Measurements from ENCODE around the gene C10orf90. TPM values are rescaled to one million over a fixed set of nuclear protein-coding genes. Genes with fewer than 3 reads are reported as not detected.

C10orf90 gene, protein sequence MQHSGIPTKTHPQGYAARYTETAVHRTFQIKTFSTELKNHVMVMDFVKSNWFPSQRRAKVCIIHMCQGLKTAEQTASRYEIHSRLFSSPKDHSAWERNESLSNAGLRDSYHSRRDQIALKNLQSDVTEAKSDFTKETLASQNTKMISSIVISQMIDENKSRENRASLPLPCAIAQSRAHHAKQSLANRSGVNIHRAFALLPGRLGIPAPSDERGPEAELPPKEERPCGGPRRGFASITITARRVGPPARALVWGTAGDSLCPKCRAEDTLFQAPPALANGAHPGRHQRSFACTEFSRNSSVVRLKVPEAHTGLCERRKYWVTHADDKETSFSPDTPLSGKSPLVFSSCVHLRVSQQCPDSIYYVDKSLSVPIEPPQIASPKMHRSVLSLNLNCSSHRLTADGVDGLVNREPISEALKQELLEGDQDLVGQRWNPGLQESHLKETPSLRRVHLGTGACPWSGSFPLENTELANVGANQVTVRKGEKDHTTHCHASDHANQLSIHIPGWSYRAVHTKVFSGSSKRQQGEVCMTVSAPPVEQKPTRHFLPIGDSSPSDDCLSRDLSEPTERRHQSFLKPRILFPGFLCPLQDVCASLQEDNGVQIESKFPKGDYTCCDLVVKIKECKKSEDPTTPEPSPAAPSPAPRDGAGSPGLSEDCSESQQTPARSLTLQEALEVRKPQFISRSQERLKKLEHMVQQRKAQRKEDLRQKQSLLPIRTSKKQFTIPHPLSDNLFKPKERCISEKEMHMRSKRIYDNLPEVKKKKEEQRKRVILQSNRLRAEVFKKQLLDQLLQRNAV
- total RNA-seq: under 0.01 TPM

GRCh38 chr10:126670056-126670894, at the start of gene C10orf90:
Gene C10orf90 (minus strand): TSS chr10:126670693. CDS start chr10:126670480, 213 bp downstream.
- Histone ChIP-seq H3K27ac (ENCODE audit: low read depth, low read length) (no peak within 1 kb of the TSS), H3K4me1 (ENCODE audit: control insufficient read depth in 3 of 3, insufficient read depth in 3 of 3, low read length in 3 of 3) (peaks cover 0 to 3% (median 0%) of the 10 kb centered on the region in 3 donors), H3K9me3 (ENCODE audit: control insufficient read depth in 3 of 3, low read length in 3 of 3) (no peaks in the 10 kb centered on the region), H3K27me3 (ENCODE audit: control insufficient read depth in 3 of 3, insufficient read depth in 3 of 3, low read length in 3 of 3) (peaks cover 0 to 8% (median 0%) of the 10 kb centered on the region in 3 donors), H3K36me3 (ENCODE audit: control insufficient read depth in 3 of 3, insufficient read depth in 3 of 3, low read length in 3 of 3) (no peaks in the 10 kb centered on the region), H3K4me3 (ENCODE audit: low read length in 3 of 3) (no peak within 1 kb of the TSS), H3K9ac (ENCODE audit: low read depth in 1 of 3, low read length in 3 of 3) (no peak within 1 kb of the TSS)

GRCh38 chr10:126716366-126716765, 45.9 kb upstream of the C10orf90 start:
- Histone ChIP-seq H3K9me3 (ENCODE audit: control insufficient read depth in 3 of 3, low read length in 3 of 3) (no peaks in the 10 kb centered on the region), H3K27ac (ENCODE audit: low read depth, low read length) (no peak overlapping the region), H3K9ac (ENCODE audit: low read depth in 1 of 3, low read length in 3 of 3) (no peak overlapping the region), H3K36me3 (ENCODE audit: control insufficient read depth in 3 of 3, insufficient read depth in 3 of 3, low read length in 3 of 3) (no peaks in the 10 kb centered on the region), H3K27me3 (ENCODE audit: control insufficient read depth in 3 of 3, insufficient read depth in 3 of 3, low read length in 3 of 3) (peaks cover 0 to 2% (median 0%) of the 10 kb centered on the region in 3 donors), H3K4me3 (ENCODE audit: low read length in 3 of 3) (no peak overlapping the region), H3K4me1 (ENCODE audit: control insufficient read depth in 3 of 3, insufficient read depth in 3 of 3, low read length in 3 of 3) (no peaks in the 10 kb centered on the region)

DNA sequence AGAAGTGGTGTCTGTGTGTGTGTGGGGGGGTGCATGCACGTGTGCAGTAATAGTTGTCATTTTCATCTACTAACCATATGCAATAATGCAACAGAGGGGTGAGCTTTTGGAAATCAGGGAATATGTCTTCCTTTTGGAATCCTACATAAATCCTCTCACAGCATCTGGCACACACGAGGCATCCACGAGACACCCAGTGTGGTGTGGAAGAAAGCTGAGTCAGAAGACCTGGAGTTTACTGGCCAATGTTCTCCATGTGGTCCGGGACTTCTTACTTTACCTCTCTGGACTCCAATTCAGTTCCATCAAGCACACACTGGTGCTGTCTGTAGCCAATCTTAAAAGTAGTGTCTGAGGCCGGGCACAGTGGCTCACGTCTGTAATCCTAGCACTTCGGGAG, 43.1 kb upstream of the C10orf90 start:
- Histone ChIP-seq H3K9me3 (ENCODE audit: control insufficient read depth in 3 of 3, low read length in 3 of 3) (no peaks in the 10 kb centered on the region), H3K27me3 (ENCODE audit: control insufficient read depth in 3 of 3, insufficient read depth in 3 of 3, low read length in 3 of 3) (peaks cover 0 to under 1% (median 0%) of the 10 kb centered on the region in 3 donors), H3K4me3 (ENCODE audit: low read length in 3 of 3) (no peak overlapping the region), H3K27ac (ENCODE audit: low read depth, low read length) (no peak overlapping the region), H3K36me3 (ENCODE audit: control insufficient read depth in 3 of 3, insufficient read depth in 3 of 3, low read length in 3 of 3) (no peaks in the 10 kb centered on the region), H3K9ac (ENCODE audit: low read depth in 1 of 3, low read length in 3 of 3) (no peak overlapping the region), H3K4me1 (ENCODE audit: control insufficient read depth in 3 of 3, insufficient read depth in 3 of 3, low read length in 3 of 3) (no peaks in the 10 kb centered on the region)

DNA sequence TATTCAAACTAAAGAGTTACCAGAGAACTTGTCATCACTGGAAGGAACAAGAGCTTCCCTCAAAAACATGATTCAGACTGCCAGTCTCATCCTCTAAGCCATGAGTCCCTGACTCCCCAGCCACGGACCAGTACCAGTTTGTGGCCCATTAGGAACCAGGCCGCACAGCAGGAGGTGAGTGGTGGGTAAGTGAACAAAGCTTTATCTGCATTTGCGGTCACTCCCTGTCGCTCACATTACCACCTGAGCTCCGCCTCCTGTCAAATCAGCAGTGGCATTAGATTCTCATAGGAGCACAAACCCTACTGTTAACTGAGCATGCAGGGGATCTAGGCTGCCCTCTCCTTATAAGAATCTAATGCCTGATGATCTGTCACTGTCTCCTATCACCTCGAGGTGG, 42.2 kb upstream of the C10orf90 start:
- H3K27me3 ChIP-seq (ENCODE audit: control insufficient read depth in 3 of 3, insufficient read depth in 3 of 3, low read length in 3 of 3): no peaks in the 10 kb centered on the region
- no peaks in the 10 kb centered on the region for H3K9me3 ChIP-seq (ENCODE audit: control insufficient read depth in 3 of 3, low read length in 3 of 3)

DNA sequence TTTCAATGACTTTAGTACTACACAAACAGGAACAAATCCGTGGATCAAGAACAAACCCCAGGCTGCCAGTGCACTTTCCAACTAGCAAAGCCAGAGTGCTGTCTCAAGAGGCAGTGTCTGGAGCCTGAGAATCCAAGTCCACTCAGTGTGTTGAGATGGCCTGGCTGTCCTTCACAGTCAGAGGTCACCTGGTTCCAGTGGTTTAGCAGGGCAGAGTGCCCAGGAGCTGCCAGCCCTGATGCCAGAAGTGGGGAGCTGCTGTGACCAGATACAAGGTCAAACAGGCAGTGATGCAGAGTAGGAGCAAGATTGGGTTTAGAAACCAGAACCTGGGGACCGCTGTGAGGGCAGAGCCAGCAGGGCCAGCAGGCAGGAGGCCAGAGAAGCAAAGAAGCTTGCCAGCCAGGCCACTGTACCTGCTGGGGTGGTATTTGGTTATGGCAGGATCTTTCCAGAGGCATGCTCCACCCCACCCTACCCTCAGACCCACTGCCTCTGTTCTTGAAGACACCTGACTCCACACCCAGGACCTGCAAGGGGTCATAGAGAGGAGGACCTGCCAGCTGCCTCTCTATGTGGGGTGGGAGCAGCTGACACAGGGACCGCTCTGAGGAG, 35.6 kb upstream of the C10orf90 start:
- H3K4me3 ChIP-seq (ENCODE audit: low read length in 3 of 3): no peak overlapping the region
- no peaks in the 10 kb centered on the region for H3K4me1 ChIP-seq (ENCODE audit: control insufficient read depth in 3 of 3, insufficient read depth in 3 of 3, low read length in 3 of 3)
- H3K9ac ChIP-seq (ENCODE audit: low read depth in 1 of 3, low read length in 3 of 3): no peak overlapping the region
- no peaks in the 10 kb centered on the region for H3K9me3 ChIP-seq (ENCODE audit: control insufficient read depth in 3 of 3, low read length in 3 of 3)
- H3K36me3 ChIP-seq (ENCODE audit: control insufficient read depth in 3 of 3, insufficient read depth in 3 of 3, low read length in 3 of 3): no peaks in the 10 kb centered on the region
- H3K27ac ChIP-seq (ENCODE audit: low read depth, low read length): no peak overlapping the region
- peaks cover 0 to 4% (median 0%) of the 10 kb centered on the region in 3 donors for H3K27me3 ChIP-seq (ENCODE audit: control insufficient read depth in 3 of 3, insufficient read depth in 3 of 3, low read length in 3 of 3)

More for the DNA sequence above, 42.2 kb upstream of the C10orf90 start:
- no peak overlapping the region for H3K9ac ChIP-seq (ENCODE audit: low read depth in 1 of 3, low read length in 3 of 3)
- no peak overlapping the region for H3K27ac ChIP-seq (ENCODE audit: low read depth, low read length)
- no peaks in the 10 kb centered on the region for H3K36me3 ChIP-seq (ENCODE audit: control insufficient read depth in 3 of 3, insufficient read depth in 3 of 3, low read length in 3 of 3)
- H3K4me1 ChIP-seq (ENCODE audit: control insufficient read depth in 3 of 3, insufficient read depth in 3 of 3, low read length in 3 of 3): no peaks in the 10 kb centered on the region
- no peak overlapping the region for H3K4me3 ChIP-seq (ENCODE audit: low read length in 3 of 3)

DNA sequence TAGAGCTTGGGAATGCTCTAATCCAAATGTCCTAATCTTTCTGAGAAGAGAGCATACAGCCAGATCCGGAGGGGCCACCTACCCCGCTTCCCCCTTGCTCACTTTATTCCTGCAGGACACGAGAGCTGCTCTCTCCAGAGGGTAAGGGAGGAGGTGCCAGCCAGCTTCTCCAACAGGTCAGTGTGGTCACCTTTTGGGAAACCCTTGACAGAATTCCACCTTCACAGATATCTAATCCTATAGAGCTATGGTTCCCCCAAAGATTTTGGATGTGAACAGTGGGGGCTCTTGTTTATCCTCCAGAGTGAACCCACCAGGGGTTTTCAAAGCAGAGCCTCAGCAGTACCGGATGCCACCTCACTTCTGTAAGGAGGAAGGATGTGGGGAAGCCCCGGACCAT, 34.6 kb upstream of the C10orf90 start:
- Histone ChIP-seq H3K27ac (ENCODE audit: low read depth, low read length) (no peak overlapping the region), H3K9me3 (ENCODE audit: control insufficient read depth in 3 of 3, low read length in 3 of 3) (no peaks in the 10 kb centered on the region), H3K27me3 (ENCODE audit: control insufficient read depth in 3 of 3, insufficient read depth in 3 of 3, low read length in 3 of 3) (peaks cover 0 to 4% (median 0%) of the 10 kb centered on the region in 3 donors), H3K36me3 (ENCODE audit: control insufficient read depth in 3 of 3, insufficient read depth in 3 of 3, low read length in 3 of 3) (no peaks in the 10 kb centered on the region), H3K4me1 (ENCODE audit: control insufficient read depth in 3 of 3, insufficient read depth in 3 of 3, low read length in 3 of 3) (no peaks in the 10 kb centered on the region), H3K9ac (ENCODE audit: low read depth in 1 of 3, low read length in 3 of 3) (no peak overlapping the region), H3K4me3 (ENCODE audit: low read length in 3 of 3) (no peak overlapping the region)

- Histone ChIP-seq H3K4me3 (ENCODE audit: low read length in 3 of 3) (no peak overlapping the region), H3K9ac (ENCODE audit: low read depth in 1 of 3, low read length in 3 of 3) (no peak overlapping the region), H3K9me3 (ENCODE audit: control insufficient read depth in 3 of 3, low read length in 3 of 3) (no peaks in the 10 kb centered on the region), H3K27ac (ENCODE audit: low read depth, low read length) (no peak overlapping the region), H3K4me1 (ENCODE audit: control insufficient read depth in 3 of 3, insufficient read depth in 3 of 3, low read length in 3 of 3) (no peaks in the 10 kb centered on the region), H3K27me3 (ENCODE audit: control insufficient read depth in 3 of 3, insufficient read depth in 3 of 3, low read length in 3 of 3) (peaks cover 0 to 4% (median 0%) of the 10 kb centered on the region in 3 donors), H3K36me3 (ENCODE audit: control insufficient read depth in 3 of 3, insufficient read depth in 3 of 3, low read length in 3 of 3) (no peaks in the 10 kb centered on the region)
These were observed 34.2 kb upstream of the C10orf90 start for GRCh38 chr10:126704649-126705048.

DNA sequence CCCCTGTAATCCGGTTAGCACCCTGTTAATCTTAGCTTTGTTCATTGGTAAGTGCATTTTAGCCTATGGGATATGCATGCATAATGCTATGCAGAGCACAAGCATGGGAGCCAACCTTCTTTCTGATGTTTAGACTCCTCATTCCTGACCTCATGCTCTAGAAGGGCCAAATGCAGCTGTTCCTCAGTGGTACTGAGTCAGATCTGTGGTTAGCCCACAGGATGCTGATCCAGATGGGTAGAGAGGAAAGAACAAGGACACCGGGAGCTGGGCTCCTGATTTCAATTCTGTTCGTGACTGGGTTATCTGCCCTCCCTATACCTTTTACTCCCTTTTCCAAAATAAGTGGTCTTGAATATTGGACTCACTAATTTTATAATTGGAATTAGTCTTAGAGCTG, 31.7 kb upstream of the C10orf90 start:
- Histone ChIP-seq H3K4me3 (ENCODE audit: low read length in 3 of 3) (no peak overlapping the region), H3K4me1 (ENCODE audit: control insufficient read depth in 3 of 3, insufficient read depth in 3 of 3, low read length in 3 of 3) (no peaks in the 10 kb centered on the region), H3K9me3 (ENCODE audit: control insufficient read depth in 3 of 3, low read length in 3 of 3) (no peaks in the 10 kb centered on the region), H3K9ac (ENCODE audit: low read depth in 1 of 3, low read length in 3 of 3) (no peak overlapping the region), H3K27ac (ENCODE audit: low read depth, low read length) (no peak overlapping the region), H3K27me3 (ENCODE audit: control insufficient read depth in 3 of 3, insufficient read depth in 3 of 3, low read length in 3 of 3) (peaks cover 0 to 4% (median 0%) of the 10 kb centered on the region in 3 donors), H3K36me3 (ENCODE audit: control insufficient read depth in 3 of 3, insufficient read depth in 3 of 3, low read length in 3 of 3) (no peaks in the 10 kb centered on the region)

DNA sequence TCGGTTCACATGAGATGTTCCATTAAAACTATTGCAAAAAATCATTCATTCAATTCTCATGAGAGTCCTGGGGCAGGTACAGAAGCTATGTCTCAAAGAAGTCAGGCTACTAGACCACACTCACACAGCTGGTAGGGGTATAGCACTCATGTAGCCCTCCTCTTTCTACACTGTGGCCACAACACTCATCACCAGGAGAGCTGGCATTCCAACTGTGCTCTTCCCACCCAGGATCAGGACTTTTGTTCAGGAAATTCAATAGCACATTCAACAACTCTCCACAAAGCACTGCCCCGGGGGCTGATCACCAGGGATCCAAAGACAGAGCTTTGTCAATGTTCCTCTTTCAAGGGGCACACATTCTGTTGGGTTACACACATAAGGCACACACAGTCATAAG, 31.0 kb upstream of the C10orf90 start:
- H3K27ac ChIP-seq (ENCODE audit: low read depth, low read length): no peak overlapping the region
- H3K27me3 ChIP-seq (ENCODE audit: control insufficient read depth in 3 of 3, insufficient read depth in 3 of 3, low read length in 3 of 3): peaks cover 0 to 4% (median 0%) of the 10 kb centered on the region in 3 donors
- H3K9ac ChIP-seq (ENCODE audit: low read depth in 1 of 3, low read length in 3 of 3): no peak overlapping the region
- H3K36me3 ChIP-seq (ENCODE audit: control insufficient read depth in 3 of 3, insufficient read depth in 3 of 3, low read length in 3 of 3): no peaks in the 10 kb centered on the region
- no peak overlapping the region for H3K4me3 ChIP-seq (ENCODE audit: low read length in 3 of 3)
- no peaks in the 10 kb centered on the region for H3K4me1 ChIP-seq (ENCODE audit: control insufficient read depth in 3 of 3, insufficient read depth in 3 of 3, low read length in 3 of 3)
- no peaks in the 10 kb centered on the region for H3K9me3 ChIP-seq (ENCODE audit: control insufficient read depth in 3 of 3, low read length in 3 of 3)

Data from skeletal muscle tissue (tissue), 4 donors.